SKM-1 treated with dmso at 0.1 percent for 144 hours (cell line): ENCODE data around the gene PFDN1.
"Not testable (repeated sequence)": the region's sequence is repeated elsewhere in the genome, so short reads cannot be mapped to it uniquely, and the experiment has no call there.

Experiments used
- DNase-seq: peaks from one replicate; lab custom pipeline; 2025; ENCODE audit not compliant: unreplicated experiment; lab: John Stamatoyannopoulos, UW

Gene PFDN1

DNA sequence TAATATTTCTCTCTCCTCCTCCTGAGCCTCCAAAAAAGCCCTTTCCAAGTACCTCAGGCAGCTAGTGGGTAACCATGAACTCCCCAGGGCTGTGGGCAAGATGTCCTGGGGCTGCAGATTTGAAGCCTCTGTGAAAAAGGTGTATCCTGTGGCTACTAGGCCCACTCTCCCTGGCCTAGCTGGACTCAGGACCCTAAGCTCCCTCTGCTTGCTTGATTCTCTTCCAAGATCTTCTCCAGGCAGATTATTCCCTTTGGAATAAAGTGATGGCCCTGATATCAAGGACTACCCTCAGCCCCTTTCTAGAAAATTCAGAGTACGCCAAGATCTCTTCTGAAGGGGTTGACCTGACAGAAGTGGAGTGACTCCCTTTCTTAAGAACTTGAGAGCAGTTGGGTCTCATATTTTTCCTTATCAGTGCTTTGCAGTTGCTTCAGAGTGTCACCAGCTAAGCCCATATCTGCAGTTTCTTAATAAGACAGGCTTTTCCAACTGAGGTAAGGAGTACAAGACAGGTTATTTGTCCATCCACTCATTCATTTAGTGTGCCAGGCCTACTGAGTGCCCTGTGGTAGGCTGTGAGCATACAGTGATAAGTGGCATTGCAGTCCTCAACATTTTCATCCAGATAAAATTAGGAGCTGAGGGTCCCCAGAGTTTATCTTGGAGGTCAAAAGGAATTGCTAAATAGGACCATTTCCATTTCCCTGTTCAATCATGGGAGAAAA lies 85.4 kb downstream of the PFDN1 start:
- DNase-seq, result no peak

GRCh38 chr5:140216478-140217074 lies 86.3 kb downstream of the PFDN1 start:
- no peak for DNase-seq

DNA sequence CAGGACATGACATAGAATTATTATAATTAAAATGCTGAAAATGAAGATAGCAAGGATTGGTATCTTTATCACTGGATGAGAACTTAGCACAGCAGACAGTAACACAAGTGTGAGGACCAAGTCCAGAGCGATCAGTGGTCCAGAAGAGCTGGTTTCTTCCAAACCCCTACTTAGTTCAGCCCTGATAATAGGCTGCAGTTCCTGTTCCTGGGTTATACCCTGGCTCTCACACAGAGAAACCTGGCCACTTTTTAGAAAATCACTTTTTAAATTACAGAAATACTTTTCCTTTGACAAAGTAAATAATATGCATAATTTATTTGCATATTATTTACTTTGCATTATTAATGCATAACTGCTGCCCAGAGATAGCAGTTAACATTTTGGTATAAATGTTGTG lies 87.6 kb downstream of the PFDN1 start:
- no peak for DNase-seq

DNA sequence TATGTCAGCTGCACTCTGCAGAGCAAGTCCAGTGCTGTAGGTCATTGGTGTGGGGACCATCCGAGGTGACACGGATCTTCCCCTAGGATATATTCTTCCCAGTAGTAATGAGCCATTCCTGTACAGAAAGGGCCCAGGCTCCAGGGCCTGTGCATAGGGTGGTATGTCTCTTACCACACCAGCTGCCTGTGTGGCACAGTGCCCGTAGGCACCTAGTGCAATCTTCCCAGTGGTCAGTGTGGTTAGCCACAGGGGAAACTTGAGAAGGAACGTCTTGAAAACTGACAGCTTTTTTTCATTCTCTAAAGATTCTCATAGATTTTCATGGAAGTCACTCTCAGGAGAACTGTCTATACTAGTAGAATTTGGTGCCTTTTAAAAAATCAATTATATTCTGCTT lies 88.1 kb downstream of the PFDN1 start:
- peak; percentile 29 for DNase-seq

DNA sequence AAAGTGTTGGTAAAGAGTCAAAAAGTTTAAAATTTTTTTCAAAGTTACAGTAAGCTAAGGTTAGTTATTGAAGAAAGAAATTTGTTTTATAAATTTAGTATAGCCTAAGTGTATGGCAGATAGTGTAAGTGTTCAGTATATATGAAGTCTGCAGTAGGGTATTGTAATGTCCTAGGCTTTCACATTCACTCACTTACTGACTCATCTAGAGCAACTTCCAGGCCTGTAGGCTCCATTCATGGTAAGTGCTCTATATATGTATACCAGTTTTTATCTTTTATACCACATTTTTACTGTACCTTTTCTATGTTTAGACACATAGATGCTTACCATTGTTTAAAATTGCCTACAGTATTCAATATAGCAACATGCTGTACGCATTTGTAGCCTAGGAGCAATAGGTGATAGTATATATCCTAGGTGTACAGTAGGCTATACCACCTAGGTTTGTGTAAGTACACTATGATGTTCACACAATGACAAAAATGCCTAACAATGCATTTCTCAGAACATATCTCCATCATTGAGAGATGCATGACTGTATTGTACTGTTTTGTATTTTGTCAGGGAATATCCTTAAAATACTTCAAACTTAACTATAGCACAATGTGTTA lies 89.4 kb downstream of the PFDN1 start:
- no peak for DNase-seq

GRCh38 chr5:140208065-140208464 lies 94.8 kb downstream of the PFDN1 start:
- DNase-seq, result no peak

DNA sequence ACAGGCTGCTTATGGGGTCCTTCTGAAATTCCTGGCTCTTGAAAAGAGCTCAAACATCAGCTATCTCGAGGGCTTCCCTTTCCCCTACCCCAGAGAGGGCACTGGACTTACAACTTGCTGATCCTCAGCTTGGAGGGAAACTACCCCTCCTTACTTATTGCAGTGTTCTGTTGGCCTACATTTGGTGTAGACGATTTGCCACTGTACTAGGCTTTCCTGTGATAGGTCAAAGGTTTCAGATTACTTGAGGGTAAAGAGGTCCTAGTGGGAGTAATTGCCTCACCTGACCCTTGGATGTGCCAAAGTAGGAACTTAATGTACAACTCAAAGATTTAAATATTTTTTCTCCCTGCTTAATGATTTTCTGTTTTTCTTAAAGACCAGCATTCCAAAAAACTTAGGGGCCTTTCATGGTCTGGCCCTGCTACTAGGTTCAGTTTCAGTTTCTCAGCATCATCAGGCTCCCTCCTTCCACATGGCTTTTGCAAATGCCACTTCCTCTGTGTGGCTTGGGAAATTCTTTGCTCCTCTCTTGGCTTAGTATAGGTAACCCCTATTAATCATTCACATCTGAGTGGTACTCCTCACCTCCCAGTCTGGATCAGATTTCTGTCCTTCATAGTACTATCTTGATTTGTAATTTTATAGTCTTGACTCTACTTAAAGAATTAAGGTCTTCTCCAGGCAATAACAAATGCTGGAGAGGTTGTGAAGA lies 95.5 kb downstream of the PFDN1 start:
- DNase-seq, result no peak

DNA sequence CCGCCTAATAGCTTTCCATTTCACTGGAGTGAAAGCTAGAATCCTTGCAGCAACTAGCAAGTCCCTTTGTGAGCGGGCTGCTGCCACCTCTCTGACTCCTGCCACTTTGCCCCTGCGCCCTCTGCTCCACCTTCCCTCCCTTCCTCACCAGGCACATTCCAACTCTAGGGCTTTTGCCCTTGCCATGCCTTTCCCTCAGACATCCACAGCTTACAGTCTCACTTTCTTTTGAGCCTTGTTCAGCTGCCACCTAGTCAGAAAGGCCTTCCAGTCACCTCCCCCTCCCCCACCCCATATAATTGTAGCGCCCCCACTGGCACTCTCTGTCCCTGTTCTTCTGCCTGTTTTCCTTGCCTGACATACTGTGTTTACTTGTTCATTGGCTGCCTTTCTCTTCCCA lies 96.9 kb downstream of the PFDN1 start:
- DNase-seq, result no peak

- peak; percentile 39 for DNase-seq
These were observed 97.7 kb downstream of the PFDN1 start for GRCh38 chr5:140205216-140205615.

DNA sequence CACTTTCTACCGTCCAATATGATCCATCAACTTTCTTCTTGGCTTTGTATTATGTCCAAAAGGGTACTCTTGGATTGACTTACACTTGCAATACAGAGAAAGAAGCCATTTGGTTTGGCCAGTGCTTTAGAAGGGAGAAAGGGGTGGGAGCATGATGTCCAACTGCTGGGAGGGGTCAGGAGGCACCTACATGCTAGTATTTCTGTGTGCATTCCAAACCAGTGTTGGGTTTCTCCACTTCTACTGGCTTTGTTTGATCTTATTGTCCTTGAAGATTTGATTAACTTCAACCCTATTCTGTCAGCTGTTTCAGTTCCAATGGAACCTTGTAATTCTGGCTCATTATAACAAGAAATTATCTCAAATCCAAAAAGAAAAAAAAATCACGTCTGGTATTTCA lies 100.3 kb downstream of the PFDN1 start:
- DNase-seq, result no peak

DNA sequence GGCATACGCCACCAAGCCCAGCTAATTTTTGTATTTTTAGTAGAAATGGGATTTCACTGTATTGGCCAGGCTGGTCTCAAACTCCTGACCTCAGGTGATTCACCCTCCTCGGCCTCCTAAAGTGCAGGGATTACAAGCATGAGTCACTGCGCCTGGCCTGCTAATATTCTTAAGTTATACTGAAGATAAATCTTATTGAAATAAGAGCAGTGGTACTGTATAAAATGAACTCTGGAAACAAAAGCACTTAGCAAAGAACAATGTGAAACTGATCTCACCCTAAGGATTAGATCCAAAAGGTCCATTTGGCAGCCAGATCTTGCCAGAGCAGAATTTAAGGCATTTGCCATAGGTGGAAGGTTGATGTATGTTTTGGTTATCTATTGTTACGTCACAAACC lies 100.8 kb downstream of the PFDN1 start:
- DNase-seq, result no peak

GRCh38 chr5:140198915-140199314 lies 104.0 kb downstream of the PFDN1 start:
- DNase-seq, result not testable (repeated sequence)

DNA sequence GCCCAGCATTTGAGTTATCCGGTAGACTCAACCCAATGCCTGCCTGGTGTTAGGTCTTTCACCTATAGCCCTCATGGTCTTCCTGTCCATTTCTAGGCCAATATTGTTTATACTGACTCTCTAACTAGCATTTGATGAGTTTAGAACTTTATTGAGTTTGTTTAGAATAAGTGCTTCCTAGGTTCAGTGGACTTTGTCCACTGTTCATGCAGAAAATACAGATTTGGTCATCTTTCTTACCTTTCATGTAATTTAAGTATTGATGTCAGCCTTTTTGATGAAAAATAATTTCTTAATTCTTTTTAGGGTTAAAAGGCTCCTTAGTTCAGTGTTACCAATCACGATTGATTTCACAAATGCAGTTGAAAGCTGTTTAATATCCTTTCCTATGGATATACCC lies 105.9 kb downstream of the PFDN1 start:
- DNase-seq, result no peak

- no peak for DNase-seq
These were observed 106.6 kb downstream of the PFDN1 start for GRCh38 chr5:140196115-140196814.
